ENCODE measurements around the gene APLP1.

Gene APLP1

DNA sequence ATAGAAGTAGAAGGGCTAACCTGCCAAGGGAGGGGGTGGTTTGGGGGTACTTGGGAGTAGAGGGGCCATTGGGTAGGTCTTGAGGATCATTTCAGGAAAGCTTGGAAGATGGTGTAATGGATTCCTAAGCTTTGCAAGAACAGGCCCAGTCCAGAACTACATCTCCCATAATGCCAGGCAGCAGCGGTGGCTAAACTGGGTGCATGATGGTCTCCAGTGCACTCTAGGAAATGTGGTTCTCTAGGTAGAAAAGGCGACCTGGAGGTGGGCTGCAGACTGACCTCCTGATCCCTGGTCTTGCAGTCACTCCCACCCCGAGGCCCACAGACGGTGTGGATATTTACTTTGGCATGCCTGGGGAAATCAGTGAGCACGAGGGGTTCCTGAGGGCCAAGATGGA, 3.8 kb downstream of the APLP1 start:
- no peak for DNase-seq
- no peak overlapping the region for H3K9ac ChIP-seq (ENCODE audit: low read depth, low read length)
- H3K4me3 ChIP-seq (ENCODE audit: low read depth in 1 of 2, low read length in 2 of 2): no peak overlapping the region
- peaks cover 14% of the 10 kb centered on the region for H3K27me3 ChIP-seq (ENCODE audit: insufficient read depth, low read length, poor library complexity)
- no peak for ATAC-seq (ENCODE audit: insufficient read depth, low read depth)
- H3K36me3 ChIP-seq (ENCODE audit: insufficient read depth, low read length): no peaks in the 10 kb centered on the region
- no peaks in the 10 kb centered on the region for H3K9me3 ChIP-seq (ENCODE audit: insufficient read depth, low read length, severe bottlenecking)
- no peak overlapping the region for H3K27ac ChIP-seq (ENCODE audit: low read length)
- H3K79me2 ChIP-seq (ENCODE audit: insufficient read depth, low read length): no peaks in the 10 kb centered on the region
- no peaks in the 10 kb centered on the region; the same call in 1 of the 2 replicates for H4K20me1 ChIP-seq (ENCODE audit: insufficient read depth, low read length)
- peaks cover 13% of the 10 kb centered on the region for H3K4me1 ChIP-seq (ENCODE audit: insufficient read depth, low read length)
- no peak for TF ChIP-seq CTCF (IDR thresholded peaks at IDR 0.05; ENCODE audit: borderline replicate concordance, extremely low read depth, low read length, poor library complexity, severe bottlenecking)
- TF ChIP-seq EZH2 (IDR thresholded peaks at IDR 0.05; ENCODE audit: borderline replicate concordance, low read depth, low read length, severe bottlenecking): no peak
- H2AFZ ChIP-seq (ENCODE audit: low read depth, low read length): no peak overlapping the region
- H3K4me2 ChIP-seq (ENCODE audit: insufficient read depth, low read length): no peak overlapping the region

DNA sequence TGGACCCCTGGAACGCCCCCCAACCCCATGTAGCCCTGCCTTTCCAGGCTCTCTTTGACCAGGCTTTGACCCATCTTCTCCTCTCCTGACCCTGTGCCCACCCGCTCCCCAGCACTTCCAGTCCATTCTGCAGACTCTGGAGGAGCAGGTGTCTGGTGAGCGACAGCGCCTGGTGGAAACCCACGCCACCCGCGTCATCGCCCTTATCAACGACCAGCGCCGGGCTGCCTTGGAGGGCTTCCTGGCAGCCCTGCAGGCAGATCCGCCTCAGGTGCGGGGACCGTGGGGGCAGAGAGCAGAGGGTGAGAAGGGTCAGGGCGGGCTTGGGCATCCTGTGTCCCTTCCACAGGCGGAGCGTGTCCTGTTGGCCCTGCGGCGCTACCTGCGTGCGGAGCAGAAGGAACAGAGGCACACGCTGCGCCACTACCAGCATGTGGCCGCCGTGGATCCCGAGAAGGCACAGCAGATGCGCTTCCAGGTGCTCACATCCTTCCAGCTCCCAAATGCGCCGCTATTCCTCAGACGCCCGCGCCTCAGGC, 6.1 kb downstream of the APLP1 start:
- no peak overlapping the region for H3K4me2 ChIP-seq (ENCODE audit: insufficient read depth, low read length)
- H3K79me2 ChIP-seq (ENCODE audit: insufficient read depth, low read length): no peaks in the 10 kb centered on the region
- no peak overlapping the region for H3K27ac ChIP-seq (ENCODE audit: low read length)
- DNase-seq (no peak), ATAC-seq (ENCODE audit: insufficient read depth, low read depth) (no peak)
- no peak overlapping the region for H3K9ac ChIP-seq (ENCODE audit: low read depth, low read length)
- no peak overlapping the region for H3K4me3 ChIP-seq (ENCODE audit: low read depth in 1 of 2, low read length in 2 of 2)
- TF ChIP-seq EZH2 (IDR thresholded peaks at IDR 0.05; ENCODE audit: borderline replicate concordance, low read depth, low read length, severe bottlenecking) (no peak), CTCF (IDR thresholded peaks at IDR 0.05; ENCODE audit: borderline replicate concordance, extremely low read depth, low read length, poor library complexity, severe bottlenecking) (no peak)
- H3K36me3 ChIP-seq (ENCODE audit: insufficient read depth, low read length): no peaks in the 10 kb centered on the region
- no peak overlapping the region for H2AFZ ChIP-seq (ENCODE audit: low read depth, low read length)
- peaks cover under 1% of the 10 kb centered on the region for H3K4me1 ChIP-seq (ENCODE audit: insufficient read depth, low read length)
- H3K27me3 ChIP-seq (ENCODE audit: insufficient read depth, low read length, poor library complexity): no peaks in the 10 kb centered on the region
- peaks cover under 1% of the 10 kb centered on the region; the same call in 1 of the 2 replicates for H4K20me1 ChIP-seq (ENCODE audit: insufficient read depth, low read length)
- no peaks in the 10 kb centered on the region for H3K9me3 ChIP-seq (ENCODE audit: insufficient read depth, low read length, severe bottlenecking)

GRCh38 chr19:35879068-35879467, 10.7 kb downstream of the APLP1 start:
- no peaks in the 10 kb centered on the region for H3K9me3 ChIP-seq (ENCODE audit: insufficient read depth, low read length, severe bottlenecking)
- no peak overlapping the region for H3K4me3 ChIP-seq (ENCODE audit: low read depth in 1 of 2, low read length in 2 of 2)
- TF ChIP-seq CTCF (IDR thresholded peaks at IDR 0.05; ENCODE audit: borderline replicate concordance, extremely low read depth, low read length, poor library complexity, severe bottlenecking): no peak
- TF ChIP-seq EZH2 (IDR thresholded peaks at IDR 0.05; ENCODE audit: borderline replicate concordance, low read depth, low read length, severe bottlenecking): no peak
- H3K36me3 ChIP-seq (ENCODE audit: insufficient read depth, low read length): no peaks in the 10 kb centered on the region
- H4K20me1 ChIP-seq (ENCODE audit: insufficient read depth, low read length): peaks cover 8% of the 10 kb centered on the region
- DNase-seq (no peak), ATAC-seq (ENCODE audit: insufficient read depth, low read depth) (no peak)
- H3K79me2 ChIP-seq (ENCODE audit: insufficient read depth, low read length): no peaks in the 10 kb centered on the region
- H3K9ac ChIP-seq (ENCODE audit: low read depth, low read length): no peak overlapping the region
- H3K4me1 ChIP-seq (ENCODE audit: insufficient read depth, low read length): peaks cover 6% of the 10 kb centered on the region
- H3K27ac ChIP-seq (ENCODE audit: low read length): no peak overlapping the region
- H2AFZ ChIP-seq (ENCODE audit: low read depth, low read length): no peak overlapping the region
- H3K4me2 ChIP-seq (ENCODE audit: insufficient read depth, low read length): no peak overlapping the region
- H3K27me3 ChIP-seq (ENCODE audit: insufficient read depth, low read length, poor library complexity): no peaks in the 10 kb centered on the region
